CD4-positive, alpha-beta T cell treated with Interleukin-15 for 4 hours (primary cell): ENCODE results near the gene C9orf50.

Source experiments
- DNase-seq: peaks from one replicate; pipeline ENCODE4 v3.0.0-alpha.2; 2020; ENCODE audit warnings: low spot score

Gene C9orf50

DNA sequence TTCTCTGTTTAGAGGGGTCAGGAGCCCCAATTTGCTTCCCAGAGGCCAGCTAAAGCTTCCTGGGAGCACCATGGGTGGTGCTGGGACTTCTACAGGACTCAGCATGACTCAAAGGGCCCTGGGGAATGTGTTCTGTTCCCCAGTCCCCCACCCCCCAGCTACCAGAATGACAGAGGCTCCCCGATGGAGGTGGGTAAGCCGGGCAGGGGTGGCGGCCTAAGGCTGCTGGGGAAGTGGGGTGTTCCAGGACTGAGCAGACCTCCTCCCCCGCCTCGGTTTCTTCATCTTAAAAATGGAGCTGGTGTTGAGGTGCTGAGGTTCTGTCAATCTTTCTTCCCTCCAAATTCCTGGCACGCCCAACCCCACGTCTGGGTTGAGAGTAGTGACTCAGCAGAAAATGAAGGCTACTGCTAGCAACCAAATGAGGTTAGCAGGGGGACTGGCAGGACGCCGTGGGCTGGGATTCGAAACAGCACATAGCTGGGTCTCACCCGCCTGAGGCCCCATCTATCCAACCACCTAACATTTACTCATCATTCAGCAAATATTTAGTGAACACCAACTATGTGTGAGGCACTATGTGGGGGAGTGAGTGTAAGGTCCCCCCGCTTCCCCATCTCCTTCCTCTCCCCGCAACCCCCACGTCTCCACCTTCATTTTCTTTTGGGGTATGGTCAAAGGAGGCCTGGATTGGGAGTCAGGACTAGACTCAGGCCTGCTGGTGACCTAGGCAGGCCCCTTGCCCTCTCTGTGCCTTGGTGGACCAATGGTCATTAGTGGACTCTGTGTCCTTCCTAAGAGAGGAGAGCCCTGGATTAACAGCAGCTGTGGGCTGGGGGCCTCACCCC lies 50.2 kb downstream of the C9orf50 start:
- DNase-seq, result no peak

DNA sequence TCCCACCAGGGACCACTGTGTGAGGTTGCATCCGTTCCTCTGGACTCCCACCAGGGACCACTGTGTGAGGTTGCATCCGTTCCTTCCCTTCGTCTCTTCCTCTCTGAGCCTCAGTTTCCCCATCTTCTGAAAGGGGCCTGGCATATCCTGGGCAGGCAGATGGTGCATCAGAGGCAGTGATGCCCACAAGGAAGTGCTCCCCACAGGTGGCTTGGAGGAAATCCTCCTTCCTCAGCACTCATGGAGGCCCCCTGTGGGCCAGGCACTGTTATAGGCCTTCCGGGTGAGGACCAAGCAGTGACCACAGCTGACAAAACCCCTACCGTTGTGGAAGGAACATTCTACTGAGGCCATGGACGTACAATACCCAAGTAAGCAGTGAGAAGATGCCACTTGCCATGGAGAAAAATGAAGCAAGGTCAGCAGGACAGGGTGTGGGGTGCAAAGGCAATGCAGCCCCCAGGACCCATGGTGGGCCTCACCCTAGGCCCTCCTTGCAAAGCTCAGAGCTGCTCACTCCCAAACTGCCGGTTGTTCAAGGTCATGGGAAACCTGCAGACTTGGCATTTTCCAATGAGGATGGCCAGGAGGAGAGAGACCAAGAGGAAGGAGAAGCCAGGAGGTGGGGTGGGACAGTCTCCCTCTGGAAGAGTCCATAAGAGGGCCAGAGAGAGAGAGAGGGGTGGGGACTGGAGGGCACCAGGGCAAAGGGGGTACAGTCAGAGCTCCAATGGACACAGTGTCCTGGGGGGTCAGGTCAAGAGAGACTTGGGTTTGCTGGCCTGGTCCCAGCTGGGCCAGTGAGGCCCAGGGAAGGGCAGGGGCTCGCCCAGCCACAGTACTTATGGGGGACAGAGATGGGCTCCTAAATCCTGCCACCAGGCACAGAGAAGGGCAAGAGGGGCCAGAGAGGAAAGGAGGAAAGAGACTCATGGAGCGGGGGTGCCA lies 51.1 kb downstream of the C9orf50 start:
- DNase-seq, result no peak

DNA sequence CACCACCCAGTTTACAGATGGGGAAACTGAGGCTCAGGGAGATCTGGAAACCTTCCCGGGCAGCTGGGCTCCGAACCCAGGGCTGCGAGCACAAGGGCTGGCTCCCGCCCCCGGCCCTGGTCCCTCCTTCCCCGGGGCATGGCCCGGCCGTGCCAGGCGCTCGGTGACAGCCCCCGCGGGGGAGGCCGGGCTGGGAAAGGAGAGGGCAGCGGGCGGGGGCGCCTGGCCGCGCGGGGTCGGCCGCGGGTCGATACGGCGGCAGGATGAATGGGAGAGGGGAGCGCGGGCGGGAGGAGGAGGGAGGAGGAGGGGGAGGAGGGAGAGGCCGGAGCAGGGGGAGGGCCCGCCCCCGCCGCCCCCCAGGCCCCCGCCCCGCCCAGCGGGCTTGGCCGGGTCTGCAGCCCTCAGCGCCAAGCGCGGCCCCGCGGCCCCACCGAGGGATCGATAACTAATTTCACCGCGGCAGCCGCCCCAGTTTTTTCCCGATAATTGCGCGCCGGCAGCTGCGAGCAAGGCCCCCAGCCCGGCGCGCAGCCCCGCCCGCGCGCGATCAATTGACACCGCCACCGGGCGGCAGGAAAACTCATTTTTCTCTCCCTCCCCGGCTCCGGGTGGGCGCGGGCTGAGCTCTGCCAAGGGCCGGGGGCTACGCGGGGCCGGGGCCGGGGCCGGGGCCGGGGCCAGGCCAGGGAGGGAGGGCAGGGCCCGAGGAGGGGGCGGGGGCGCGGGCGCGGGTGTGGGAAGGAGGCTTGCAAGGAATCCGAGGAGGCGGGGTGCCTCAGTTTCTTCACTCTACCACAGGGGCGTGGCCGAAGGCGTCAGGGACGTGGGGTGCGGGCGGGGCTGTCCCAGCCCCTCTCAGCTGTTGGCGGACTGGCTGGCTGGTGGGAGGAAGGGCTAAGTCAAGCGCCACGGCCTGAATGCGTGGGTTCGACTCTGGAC lies 52.1 kb downstream of the C9orf50 start:
- no peak for DNase-seq

DNA sequence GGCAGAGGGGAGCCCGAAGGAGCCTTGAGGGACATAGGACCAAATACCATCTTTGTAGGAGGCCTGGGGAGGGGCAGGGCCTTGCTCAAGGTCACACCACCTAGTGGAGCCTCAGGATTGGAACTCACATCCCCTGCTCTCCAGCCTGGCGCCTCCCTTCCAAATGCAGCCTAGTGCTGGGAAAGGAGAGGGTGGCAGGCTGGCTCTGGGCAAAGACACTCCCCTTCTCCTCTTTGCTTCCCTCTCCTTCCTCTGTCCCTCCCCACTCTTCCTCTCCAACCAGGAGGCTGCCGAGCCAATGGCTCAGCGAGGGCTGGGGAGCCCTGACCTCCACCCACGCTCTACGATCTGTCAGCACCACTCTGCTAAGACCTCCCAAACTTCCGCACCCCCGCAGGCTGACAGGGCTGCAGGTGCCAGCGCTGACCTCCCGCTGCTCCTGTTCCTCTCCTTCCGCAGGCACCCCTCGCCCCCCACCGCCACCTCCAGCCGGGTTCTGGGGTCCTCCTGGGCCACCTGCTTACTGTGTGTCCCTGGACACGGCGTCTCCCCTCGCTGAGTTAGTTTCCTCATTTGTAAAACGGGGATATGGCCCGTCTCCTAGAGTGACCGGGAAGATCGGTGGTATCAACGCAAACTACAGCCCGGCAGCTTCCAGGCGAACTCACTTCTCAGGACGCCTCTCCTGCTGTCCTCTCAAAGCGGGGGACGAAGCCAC lies 52.9 kb downstream of the C9orf50 start:
- DNase-seq, result no peak

DNA sequence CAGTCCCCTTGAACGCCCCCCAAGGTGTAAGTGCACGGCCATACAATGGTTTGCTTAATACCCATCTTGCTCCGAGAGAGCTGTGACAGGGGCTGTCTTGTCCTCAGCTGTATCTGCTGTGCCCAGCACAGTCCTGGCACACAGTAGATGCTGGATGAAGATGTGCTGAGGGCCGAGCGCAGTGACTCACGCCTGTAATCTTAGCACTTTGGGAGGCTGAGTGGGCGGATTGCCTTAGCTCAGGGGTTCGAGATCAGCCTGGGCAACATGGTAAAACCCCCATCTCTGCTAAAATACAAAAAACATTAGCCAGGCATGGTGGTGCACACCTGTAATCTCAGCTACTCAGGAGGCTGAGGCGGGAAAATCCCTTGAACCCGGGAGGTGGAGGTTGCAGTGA lies 53.6 kb downstream of the C9orf50 start:
- DNase-seq, result no peak

DNA sequence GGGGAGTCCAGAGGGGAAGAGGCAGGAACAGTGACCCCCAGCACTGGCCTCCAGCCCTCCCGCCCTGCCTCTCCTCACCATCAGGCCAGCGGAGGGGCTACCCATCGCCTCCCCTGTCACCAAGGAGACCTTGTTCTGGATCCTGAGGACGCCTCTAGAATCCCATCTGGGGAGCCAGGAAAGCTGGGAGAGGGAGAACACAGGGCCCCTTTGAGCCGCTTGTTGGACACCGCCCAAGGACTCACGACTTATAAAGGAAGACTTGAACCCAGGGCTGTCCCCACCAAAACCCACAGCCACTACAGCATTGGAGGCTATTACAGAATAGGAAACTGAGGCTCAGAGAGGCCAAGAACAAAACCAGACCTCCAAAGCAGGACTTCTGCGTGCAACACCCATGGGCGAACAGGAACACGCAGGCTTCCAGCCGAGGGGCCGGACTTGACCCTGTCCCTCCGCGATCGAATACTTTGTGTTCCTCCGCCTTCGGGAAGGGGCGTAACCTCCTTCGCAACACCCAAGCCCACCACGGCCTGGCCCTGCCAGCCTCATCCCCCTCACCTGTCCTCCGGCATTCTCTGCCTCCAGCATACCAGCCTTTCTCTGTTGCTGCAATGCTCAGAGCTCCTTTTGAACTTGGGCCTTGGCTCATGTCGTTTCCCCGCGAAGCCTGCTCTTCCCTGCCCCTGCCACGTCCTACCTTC lies 54.2 kb downstream of the C9orf50 start:
- no peak for DNase-seq

DNA sequence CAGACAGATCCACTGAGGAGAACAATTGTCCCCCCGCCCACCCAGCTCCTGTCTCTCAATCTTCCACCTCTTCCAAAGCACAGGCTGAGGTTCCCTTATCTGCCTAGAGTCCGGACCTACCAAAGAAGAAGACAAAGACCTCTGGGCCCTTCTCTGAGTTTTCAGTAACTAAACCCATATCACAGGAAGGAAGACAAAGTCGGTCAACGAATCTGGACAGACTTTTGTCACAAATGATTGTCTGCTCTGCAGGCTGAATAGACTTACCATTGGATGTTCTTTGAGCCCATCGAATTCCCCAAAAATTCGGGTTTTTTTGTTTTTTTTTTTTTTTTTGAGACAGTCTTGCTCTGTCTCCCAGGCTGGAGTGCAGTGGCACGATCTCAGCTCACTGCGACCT lies 58.0 kb downstream of the C9orf50 start:
- no peak for DNase-seq

DNA sequence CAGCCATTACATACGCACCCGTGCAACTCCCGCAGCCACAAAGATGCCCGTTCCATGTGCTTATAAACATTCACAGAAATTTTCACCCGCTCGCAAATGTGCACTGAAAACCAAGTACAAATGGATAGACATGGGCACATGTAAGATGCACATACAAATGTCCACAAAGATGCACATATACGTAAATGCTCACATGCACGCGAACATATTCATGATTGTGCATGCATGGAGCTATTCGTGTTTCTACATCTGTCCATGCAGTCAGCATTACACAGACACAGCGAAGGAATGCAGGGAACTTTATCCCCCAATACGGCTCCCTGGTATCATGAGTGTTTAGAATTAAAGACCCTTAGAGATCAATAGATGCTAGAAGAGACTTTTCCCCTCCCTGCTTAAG lies 58.4 kb downstream of the C9orf50 start:
- no peak for DNase-seq
